Right forelimb (tissue), 1 donor: ENCODE data around the gene NPIPA8.
"Not testable (repeated sequence)": the region's sequence is repeated elsewhere in the genome, so short reads cannot be mapped to it uniquely, and the experiment has no call there.

ENCODE experiments used
- DNase-seq: peaks from one replicate; pipeline ENCODE4 v3.0.0-alpha.2; 2018

NPIPA8 gene

DNA sequence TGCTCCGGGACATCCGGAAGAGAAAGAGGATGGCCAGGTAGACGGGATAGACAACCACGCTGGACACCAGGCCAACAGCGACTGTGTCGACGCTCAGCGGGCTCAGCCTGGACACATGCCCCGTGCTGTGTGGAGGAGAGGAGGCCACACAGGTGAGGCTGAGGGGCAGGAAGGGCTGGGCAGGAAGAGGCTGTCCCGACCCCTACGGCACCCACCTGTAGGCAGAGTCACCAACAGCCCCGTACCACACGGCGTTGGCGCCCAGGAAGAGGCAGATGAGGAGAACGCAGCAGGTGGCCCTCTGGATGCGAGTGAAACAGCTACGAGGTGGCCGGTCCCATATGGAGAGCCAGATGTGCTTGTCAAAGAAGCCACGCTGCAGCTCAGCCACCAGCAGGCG is at the start of gene NPIPA8:
Gene NPIPA8 (minus strand): TSS at position 101 of the 400 bp plus-strand sequence. CDS start 4,074 bp downstream, outside the sequence.
- DNase-seq = not testable (repeated sequence)

DNA sequence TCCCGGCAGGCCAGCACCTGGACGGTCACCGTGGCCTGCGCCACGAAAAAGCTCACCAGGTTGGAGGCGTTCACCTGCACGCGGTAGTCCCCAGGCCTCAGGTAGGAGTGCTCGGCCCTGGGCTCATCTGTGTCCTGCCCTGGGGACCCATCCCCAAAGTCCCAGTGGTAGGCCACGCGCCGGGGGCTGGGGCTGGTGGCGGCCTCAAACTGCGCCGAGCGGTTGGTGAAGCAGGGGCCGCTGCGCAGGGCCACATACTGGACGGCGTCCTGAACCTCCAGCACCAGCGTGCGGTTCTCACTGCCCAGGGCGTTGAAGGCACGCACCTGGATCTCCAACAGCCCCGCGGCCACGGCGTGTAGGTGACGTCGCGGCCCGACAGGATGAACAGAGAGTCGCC is 48.7 kb upstream of the NPIPA8 start:
- DNase-seq = not testable (repeated sequence)

DNA sequence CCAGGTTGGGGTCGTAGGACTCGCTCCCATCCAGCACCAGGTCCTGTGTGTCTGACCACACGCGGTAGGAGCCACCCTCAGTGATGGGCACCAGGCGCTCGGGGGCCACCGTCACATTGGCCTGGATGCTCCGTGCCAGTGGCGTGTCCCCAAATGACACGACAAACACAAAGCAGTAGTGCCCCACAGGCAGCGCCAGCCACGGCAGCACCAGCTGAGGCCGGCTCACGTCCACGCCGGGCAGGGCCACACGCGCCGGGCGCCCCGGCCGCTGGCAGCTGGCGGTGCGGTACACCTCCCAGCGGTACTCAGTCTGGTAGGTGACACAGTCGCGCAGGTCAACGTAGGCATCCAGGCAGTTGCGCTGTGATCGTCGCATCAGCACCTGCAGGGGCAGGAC is 48.3 kb upstream of the NPIPA8 start:
- not testable (repeated sequence) for DNase-seq

DNA sequence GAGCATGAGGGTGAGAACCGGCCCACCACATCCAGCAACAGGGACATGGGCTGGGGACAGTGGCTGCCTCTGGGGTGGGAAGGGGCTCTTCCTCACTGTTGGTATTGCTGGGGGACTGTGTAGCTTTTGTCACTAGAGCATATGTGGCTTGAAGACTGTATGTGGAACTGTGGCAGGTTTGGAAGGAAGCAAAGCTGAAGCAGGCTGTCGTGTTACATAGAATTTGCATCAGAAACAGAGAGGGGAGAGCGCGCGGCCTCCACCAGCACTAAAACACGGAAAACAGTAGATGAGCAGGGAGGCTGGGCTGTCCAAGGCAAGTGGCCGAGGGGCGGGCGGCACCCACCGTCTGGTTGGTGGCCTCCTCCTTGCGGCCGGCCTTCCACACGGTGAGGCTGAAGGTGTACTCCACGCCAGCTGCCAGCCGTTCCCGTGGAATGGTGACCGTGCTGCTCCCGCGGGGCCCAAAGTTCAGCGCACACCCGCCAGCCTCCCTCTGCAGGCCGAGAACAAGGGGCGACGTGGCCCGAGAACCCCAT is 47.6 kb upstream of the NPIPA8 start:
- not testable (repeated sequence) for DNase-seq

DNA sequence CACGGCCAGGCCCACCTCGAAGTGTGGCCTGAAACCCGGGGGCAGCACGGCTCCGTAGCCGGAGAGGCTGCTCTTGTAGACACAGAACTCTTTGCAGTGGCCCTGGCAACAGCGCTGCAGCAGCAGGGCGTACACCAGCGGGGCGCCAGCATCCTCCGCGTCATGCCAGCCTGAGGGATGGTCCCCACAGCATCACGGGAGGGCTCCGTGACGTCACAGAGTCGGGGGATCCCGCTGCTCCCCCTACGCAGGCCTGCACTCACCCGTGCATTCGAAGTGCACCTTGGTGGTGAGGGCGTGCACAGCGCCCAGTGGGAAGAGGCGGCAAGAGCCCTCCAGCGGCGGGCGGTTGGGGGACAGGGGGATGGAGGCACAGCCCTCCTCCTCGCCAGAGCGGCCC is 46.2 kb upstream of the NPIPA8 start:
- not testable (repeated sequence) for DNase-seq

DNA sequence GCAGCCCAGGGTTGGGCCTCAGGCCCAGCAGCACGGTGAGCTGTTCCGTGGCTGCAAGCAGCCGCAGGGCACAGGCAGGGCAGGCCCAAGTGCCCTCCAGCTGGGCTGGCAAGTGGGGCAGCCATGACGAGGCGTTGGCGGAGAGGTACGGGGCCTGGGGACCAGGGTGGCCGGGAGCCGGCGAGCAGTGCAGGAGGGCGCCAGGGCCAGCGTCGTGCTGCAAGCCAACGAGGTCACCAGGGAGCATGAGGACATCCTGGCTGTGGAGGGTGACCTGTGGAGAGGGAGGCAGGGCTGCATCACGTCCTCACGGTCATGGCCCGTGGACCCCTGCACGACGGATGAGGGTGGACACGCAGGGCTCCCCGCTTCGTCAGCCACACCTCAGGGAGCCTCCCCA is 11.2 kb upstream of the NPIPA8 start:
- not testable (repeated sequence) for DNase-seq

DNA sequence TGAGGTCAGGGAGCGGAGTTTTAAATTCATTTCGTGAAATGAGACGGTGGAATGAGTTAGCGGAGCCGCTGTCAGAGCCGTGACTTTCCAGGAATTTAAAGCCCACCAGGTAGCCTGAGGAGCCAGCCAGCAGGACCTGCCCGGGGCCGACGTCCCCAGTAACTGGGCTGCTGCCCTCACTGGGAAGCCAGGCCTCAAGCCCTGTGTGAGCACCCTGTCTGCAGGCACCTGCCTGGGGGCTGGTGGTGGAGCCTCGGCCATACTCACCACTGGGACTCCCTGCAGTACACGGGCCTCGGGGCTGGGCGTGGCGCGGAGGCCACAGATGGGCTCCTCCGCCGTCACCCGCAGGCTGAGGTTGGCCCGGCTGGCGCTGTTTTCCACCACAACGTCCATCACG is 10.5 kb upstream of the NPIPA8 start:
- not testable (repeated sequence) for DNase-seq

DNA sequence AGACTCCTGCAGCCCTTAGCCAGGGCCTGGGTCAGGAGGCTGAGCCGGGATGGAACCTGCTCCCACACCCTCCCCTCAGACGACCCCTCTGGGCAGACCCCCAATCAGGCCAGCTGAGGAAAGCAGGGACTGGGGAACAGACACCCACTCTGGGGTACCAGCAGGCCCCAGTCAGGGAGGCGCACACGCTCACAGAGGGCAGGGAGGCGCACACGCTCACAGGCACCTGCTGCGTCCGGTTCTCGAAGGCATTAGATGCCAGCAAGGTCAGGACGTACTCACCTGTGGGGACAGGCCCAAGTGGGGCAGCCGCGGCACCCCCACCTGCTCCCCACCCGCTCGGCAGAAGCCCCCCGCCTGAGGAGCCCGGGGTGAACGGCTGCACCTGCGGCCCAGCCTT is 8.1 kb upstream of the NPIPA8 start:
- not testable (repeated sequence) for DNase-seq

DNA sequence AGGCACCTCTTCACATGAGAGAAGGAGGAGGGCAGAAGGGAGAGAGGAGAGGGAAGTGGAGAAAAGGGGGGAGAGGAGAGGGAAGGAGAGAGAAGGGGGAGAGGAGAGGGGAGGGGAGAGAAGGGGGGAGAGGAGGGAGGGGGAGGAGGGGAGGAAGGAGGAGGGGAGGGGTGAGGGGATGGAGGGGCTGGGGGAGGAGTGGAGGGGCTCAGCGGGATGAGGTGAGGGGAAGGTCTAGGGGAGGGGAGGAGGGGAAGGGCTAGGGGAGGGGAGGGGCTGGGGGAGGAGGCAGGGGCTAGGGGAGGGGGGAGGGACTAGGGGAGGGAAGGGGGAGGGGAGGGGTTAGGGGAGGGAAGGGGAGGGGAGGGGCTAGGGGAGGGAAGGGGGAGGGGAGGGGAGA is 5.5 kb upstream of the NPIPA8 start:
- not testable (repeated sequence) for DNase-seq

DNA sequence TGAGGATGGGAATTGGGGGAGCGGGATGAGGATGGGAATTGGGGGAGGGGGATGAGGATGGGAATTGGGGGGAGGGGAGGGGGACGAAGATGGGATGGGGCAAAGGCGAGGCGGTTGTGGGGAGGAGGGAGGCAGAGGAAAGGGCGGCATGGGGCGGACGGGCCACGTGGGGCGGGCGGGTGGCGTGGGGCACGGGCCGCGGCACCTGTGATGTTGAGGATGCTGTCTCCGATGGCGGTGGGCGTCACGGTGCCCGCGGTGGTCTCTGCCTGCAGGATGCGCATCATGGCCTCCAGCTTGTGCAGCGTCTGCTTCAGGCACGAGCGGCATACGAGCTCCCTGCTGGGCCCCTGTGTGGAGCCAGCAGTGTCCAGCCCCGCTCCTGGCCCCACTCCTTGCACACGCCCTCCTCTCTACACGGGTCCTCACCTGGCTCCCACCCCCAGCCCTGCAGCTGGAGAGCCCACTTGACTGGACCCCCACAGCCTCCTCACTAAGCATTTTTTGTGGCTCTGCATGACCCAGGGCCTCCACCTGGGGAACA is 5.0 kb upstream of the NPIPA8 start:
- DNase-seq = not testable (repeated sequence)

DNA sequence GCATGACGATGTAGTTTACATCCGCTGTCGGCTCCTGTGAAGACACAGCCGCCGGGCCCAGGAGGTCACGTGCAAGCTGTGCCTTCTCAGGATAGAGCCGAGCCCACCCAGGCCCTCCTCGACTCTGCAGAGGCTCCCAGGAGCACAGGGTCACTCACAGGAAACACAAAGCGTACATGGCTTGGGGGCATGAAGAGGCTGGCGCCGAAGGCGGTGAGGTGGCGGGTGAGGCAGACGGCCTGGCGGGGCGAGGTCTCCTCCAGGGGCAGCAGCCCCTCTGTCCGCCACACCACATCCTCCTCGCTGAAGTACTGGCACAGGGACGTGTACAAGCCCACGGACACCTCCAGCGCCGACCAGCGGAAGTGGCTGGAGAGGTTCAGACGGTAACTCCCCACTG is 2.7 kb upstream of the NPIPA8 start:
- DNase-seq = not testable (repeated sequence)

DNA sequence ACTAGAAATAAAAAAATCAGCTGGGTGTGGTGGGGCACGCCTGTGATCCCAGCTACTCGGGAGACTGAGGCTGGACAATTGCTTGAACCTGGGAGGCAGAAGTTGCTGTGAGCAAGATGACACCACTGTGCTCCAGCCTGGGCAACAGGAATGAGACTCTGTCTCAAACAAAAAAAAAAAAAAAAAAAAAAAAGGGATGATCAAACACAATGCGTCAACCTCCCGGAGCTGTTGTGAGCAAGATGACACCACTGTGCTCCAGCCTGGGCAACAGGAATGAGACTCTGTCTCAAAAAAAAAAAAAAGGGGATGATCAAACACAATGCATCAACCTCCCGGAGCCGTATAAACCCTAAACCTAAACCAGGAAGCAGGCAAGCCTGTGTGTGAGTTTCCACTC is 24.7 kb downstream of the NPIPA8 start:
- not testable (repeated sequence) for DNase-seq

DNA sequence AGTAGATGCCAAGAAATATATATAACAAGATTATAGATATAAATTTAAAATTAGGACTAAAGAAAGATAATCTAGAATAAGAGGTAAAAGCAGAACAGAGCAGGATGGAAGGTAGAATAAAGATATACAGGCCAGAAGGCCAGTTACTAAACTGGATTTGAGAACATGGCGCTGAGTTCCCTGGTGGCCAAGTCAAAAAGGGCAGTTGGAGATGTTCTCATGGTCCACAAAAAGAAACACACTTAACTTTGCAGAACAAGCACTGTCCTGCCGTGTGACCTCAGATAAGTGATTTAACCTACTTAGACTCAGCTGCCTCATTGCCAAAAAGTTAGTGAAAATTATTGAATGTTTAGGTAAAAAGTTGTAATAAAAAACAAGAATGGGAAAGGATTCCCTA is 27.4 kb downstream of the NPIPA8 start:
- DNase-seq = not testable (repeated sequence)

DNA sequence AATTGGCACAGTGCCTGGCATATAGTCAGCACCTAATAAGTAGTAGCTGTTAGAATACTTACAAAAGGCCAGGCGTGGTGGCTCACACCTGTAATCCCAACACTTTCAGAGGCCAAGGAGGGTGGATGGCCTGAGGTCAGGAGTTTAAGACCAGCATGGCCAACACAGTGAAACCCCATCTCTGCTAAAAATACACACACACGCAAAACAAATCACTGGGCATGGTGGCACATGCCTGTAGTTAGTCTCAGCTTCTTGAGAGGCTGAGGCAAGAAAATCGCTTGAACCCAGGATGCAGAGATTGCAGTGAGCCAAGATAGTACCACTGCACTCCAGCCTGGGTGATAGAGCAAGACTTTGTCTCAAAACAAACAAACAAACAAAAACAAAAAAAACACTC is 29.3 kb downstream of the NPIPA8 start:
- not testable (repeated sequence) for DNase-seq

DNA sequence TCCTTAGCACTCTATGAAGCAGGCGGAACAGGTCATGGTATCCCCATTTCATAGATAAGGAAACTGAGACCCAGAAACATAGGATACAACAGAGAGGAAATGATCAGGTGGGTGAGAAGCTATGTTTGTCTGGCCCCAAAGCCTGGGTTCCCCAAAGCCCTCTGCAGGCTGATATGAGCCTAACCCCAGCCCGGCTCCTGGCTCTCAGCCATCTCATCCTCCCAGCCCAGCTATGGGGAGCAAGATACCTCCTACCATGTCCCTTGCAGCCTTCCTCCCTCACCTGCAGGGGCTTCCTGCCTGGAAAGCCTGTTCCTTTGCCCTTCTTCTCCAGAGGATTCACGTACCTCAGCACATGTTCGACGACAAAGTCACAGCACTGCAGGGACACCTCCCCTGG is 30.5 kb downstream of the NPIPA8 start:
- DNase-seq = not testable (repeated sequence)

DNA sequence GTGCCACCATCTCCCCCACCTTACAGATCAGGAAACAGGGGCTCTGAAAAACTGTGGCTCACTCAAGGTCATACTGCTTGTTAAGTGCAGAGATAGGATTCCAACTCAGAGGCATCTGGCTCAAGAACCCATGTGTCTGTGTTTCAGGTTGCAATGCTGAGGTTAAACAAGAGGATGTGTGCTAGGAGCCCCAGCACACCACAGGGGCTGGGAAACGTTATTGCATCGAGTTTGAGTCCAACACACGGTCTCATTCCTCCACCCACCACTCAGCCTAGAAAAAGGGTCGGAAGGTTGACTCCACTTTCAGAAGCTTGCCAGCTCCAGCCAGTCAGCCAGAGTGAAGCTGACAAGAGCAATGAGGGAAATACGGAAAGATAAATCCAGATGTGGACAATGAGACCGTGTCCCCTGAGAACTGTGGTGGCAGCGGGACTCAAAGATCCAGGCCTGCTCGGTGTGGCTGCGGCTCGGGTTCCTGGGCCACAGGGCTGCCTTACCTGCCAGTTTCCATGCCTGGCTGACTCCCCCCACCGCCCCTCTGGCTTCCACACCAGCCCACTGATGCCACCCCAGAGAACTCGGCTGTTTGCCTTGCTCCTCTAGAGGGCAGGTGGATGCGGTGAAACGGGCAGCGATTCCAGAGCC is 33.4 kb downstream of the NPIPA8 start:
- not testable (repeated sequence) for DNase-seq

DNA sequence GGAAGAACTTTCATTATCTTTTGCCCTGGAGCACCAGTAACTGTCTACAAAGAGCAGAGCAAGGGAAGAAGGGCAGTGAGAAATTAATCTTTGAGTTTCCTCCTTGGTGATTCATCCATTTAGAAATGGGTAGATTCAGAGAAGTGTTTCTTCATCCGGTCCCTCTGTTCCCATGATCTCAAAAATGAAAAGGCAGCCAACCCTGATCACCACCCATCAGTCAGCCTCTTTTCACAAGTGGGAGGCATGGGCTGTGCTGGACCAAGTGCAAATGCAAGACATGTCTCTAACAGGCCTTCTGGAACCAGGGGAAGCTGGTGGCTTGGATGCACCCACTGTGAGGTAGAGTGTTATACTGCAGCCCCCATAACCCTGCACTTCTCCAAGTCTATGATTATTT is 38.8 kb downstream of the NPIPA8 start:
- DNase-seq = not testable (repeated sequence)

DNA sequence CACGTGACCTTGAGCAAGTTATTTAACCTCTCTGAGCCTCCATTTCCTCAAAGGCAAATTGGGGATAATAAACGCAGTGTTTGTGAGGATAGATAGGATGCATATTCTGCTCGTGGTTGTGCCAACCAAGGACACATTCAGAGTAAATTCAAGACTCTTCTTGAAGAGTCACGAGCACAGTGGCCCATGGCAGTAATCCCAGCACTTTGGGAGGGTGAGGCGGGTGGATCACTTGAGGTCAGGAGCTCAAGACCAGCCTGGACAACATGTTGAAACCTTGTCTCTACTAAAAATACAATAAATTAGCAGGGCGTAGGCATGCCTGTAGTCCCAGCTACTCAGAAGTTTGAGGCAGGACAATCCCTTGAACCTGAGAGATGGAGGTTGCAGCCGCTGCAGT is 39.6 kb downstream of the NPIPA8 start:
- not testable (repeated sequence) for DNase-seq

DNA sequence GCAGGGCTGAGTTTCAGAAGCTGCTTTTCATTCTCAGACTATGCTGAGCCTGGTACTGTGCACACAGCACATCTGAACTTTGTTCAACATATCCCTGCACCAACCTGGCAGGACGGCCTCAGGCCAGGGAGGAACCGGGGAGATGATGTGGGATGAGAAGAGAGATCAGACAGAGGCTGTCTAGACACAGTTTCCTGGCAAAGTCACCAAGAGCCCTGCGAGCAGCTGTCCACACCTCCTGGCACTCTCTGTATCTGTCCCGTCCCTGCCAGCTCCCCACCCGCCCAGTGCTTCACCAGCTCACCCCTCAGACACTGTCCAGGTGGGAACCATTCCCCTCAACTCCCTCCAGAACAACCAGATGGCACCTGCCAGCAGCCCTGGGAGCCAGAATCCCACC is 42.2 kb downstream of the NPIPA8 start:
- not testable (repeated sequence) for DNase-seq

DNA sequence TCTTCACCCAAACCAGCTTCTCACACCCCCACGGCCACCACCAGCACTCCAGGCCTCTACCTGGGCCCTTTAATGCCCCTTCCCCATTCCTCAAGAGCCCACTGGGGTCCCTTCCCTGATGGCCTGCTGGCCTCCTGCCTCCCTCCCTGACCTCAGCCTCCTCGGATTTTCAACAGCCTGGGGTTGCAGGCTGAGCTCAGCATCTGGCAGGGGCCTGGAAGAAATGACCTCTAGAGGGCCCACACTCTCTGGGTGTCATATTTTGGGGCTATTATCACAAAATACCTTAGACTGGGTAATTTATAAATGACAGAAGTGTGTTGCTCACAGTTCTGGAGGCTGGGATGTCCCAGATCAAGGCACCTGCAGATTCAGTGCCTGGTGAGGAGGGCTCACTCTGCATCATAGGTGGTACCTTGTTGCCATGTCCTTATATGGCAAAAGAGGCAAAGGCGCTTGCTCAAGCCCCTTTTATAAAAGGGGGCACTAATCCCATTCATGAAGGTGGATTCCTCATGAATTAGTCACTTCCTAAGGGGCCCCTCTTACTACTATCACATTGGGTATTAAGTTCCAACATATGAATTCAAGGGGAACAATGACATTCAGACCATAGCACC is 43.1 kb downstream of the NPIPA8 start:
- not testable (repeated sequence) for DNase-seq

DNA sequence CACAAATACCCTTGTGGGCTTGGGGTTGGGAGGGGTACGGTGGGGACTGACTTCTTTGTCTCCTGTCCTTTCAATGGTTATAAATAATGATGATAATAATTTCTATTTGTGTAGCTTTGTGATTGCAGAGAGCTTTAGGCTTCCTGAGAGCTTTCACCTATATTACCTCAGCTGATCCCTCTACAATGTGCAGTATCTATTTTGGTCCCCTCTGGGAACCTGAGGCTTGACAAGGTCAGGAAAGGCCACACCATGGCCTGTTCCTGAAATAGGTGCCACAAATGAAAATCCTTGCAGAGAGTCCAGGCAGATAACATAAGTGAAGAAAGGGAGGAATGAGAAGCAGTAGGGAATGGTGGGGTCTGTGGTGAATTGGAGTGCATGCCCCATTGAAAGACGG is 45.6 kb downstream of the NPIPA8 start:
- not testable (repeated sequence) for DNase-seq

DNA sequence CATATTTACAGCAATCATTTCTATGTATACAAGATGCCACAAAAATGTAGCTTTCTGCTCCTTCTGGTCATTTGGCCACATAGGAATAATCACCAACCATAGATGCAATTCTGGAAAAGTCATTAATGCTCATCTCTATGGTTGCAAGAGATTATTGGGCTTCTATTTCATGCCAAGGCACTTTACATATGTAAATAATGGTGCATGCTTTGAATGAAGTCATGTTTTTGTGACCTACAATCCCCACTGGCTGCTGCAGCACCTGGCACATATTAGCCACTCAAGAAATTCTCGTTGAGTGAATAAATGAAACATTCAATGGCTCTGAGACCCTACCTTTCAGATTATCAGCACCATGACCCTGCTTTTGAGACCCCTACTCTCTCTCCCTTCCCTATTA is 50.2 kb downstream of the NPIPA8 start:
- DNase-seq = not testable (repeated sequence)

DNA sequence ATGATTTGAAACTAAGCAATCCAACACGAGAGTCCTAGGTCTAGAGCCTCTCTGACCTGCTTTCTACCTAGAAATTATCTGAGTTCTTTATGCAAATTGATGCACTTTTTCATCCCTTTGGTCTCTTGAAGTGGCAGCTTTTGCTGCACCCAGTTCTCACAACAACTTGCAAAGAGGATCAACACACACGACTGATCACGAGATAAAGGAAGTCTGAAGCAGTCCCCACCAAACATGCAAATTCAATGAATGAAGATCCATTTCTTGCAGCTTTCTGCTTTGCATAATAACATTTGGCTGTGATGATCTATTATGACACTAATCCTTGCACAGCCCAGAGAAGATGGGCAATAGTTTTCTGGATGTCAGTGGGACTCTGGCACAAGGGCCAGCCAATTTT is 56.2 kb downstream of the NPIPA8 start:
- not testable (repeated sequence) for DNase-seq

DNA sequence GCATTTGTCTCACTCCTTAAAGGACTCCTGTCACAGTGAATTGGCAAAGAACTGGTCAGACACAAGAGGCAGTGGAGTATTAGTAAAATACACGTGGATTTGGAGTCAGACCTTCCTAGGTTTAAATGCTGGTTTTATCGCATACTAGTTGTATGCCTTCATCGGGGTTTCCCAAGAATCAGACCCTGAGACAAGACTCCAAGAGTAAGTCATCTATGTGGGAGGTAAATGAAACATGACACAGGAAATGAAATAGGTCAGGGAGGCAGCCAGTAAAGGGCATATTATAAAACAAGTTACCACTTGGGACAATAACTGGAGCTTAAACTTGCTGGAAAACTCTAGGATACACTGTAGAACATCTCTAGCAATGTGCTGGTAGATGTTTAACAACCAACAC is 59.8 kb downstream of the NPIPA8 start:
- not testable (repeated sequence) for DNase-seq
